K562 (cell line): Measurements from ENCODE around the gene GGPS1.

ENCODE experiments used
- BDP1 ChIP-seq: IDR thresholded peaks from 3 replicates; pipeline ENCODE4 v1.6.1; 2011; ENCODE audit not compliant: insufficient read length, insufficient read depth
- CTCF ChIP-seq, 3 experiments: IDR thresholded peaks in 2 of 3; conservative IDR thresholded peaks in 1 of 3; 2 replicates each; pipeline ENCODE4 v1.5.1; 2011 to 2012; ENCODE audit warnings: low read length in 3 of 3, mild to moderate bottlenecking in 3 of 3, control low read depth in 2 of 3, improper control_type of control experiment in 1 of 3, inconsistent platforms in 1 of 3, low read depth in 1 of 3, mixed read lengths in 1 of 3, moderate library complexity in 1 of 3; ENCODE audit not compliant: insufficient read depth in 2 of 3
- HMG20A ChIP-seq: fragments of 450-650 bp; formaldehyde crosslinking; conservative IDR thresholded peaks from 2 replicates; pipeline ENCODE4 v1.4.0; 2020; ENCODE audit warnings: mild to moderate bottlenecking, mixed read lengths
- KAT7 ChIP-seq: sonication (generic); formaldehyde crosslinking; IDR thresholded peaks from 2 replicates; pipeline ENCODE4 v1.8.0; 2022; ENCODE audit warnings: missing genetic modification reagents, mild to moderate bottlenecking, borderline replicate concordance
- NR3C1 ChIP-seq: sonication (generic); formaldehyde crosslinking; IDR thresholded peaks from 2 replicates; pipeline ENCODE4 v1.8.1; 2022; ENCODE audit warnings: missing genetic modification reagents
- SMC3 ChIP-seq: conservative IDR thresholded peaks from 2 replicates; pipeline ENCODE4 v1.6.1; 2011; ENCODE audit warnings: low read depth, low read length, improper control_type of control experiment; ENCODE audit not compliant: insufficient read depth
- TSHZ1 ChIP-seq: fragments of 250-450 bp; sonication (Bioruptor Pico); IDR thresholded peaks from 2 replicates; pipeline ENCODE4 v1.4.0; 2020; ENCODE audit warnings: mild to moderate bottlenecking, moderate library complexity
- ZFP36 ChIP-seq: fragments of 150-350 bp; IDR thresholded peaks from 2 replicates; pipeline ENCODE4 v1.6.1; 2018; ENCODE audit warnings: low read length, low read depth; ENCODE audit not compliant: partially characterized antibody
- ZNF274 ChIP-seq: IDR thresholded peaks from 2 replicates; pipeline ENCODE4 v1.6.1; 2011; ENCODE audit warnings: low read depth, mild to moderate bottlenecking, low read length, moderate library complexity, borderline replicate concordance

GRCh38 chr1:235291599-235292091, 36.7 kb upstream of the GGPS1 start:
- TF ChIP-seq NR3C1 (CRISPR knock-in tag) = no peak
- no peak for TF ChIP-seq KAT7
- TF ChIP-seq TSHZ1 = no peak
- TF ChIP-seq ZNF274 = no peak
- no peak for TF ChIP-seq BDP1
- TF ChIP-seq ZFP36 = no peak
- no peak for TF ChIP-seq HMG20A
- TF ChIP-seq CTCF (IDR thresholded peaks at IDR 0.05 in 2 of 3, conservative IDR thresholded peaks at IDR 0.05 in 1 of 3; ENCODE audit: insufficient read depth in 2 of 3, low read depth in 1 of 3, low read length in 3 of 3) = no peak
- TF ChIP-seq SMC3 = no peak
